ENCODE measurements around the gene TOP3A. TPM values are rescaled to one million over a fixed set of nuclear protein-coding genes. Genes with fewer than 3 reads are reported as not detected.

TOP3A gene
- total RNA-seq, 1 experiment from 2014 or later: 56.1 TPM

- no peaks in the 10 kb centered on the region for H3K9me3 Mint-ChIP-seq
- no peak overlapping the region for H3K27ac Mint-ChIP-seq
- ATAC-seq (no peak), DNase-seq (ENCODE audit: low spot score) (no peak)
- H3K27me3 Mint-ChIP-seq (ENCODE audit: low read depth): no peaks in the 10 kb centered on the region
- CTCF ChIA-PET: interaction anchor here (2.7 kb wide), 1 partner anchor 17 kb away, joined by 19 read pairs; no protein-coding TSS in a partner anchor
- TF ChIP-seq FOXK1 (CRISPR knock-in tag; IDR thresholded peaks at IDR 0.05) (no peak), CBFB (CRISPR knock-in tag; IDR thresholded peaks at IDR 0.05; ENCODE audit: low read depth) (no peak), CREM (CRISPR knock-in tag; IDR thresholded peaks at IDR 0.05) (no peak), RORB (CRISPR knock-in tag; IDR thresholded peaks at IDR 0.05) (no peak), ZBTB43 (CRISPR knock-in tag; IDR thresholded peaks at IDR 0.05) (no peak), ZNF532 (CRISPR knock-in tag; IDR thresholded peaks at IDR 0.05; ENCODE audit: borderline replicate concordance) (no peak)
- no peak overlapping the region for H3K4me3 Mint-ChIP-seq
- H3K4me1 Mint-ChIP-seq: no peaks in the 10 kb centered on the region
- H3K36me3 Mint-ChIP-seq: peaks cover 24% of the 10 kb centered on the region
- POLR2A ChIA-PET: no interaction called here
Measured at GRCh38 chr17:18233803-18234518, 80.8 kb downstream of the TOP3A start.

- DNase-seq (ENCODE audit: low spot score): no peak
Measured at GRCh38 chr17:18231164-18231563, 83.6 kb downstream of the TOP3A start.

More at GRCh38 chr17:18231164-18231563, 83.6 kb downstream of the TOP3A start:
- ATAC-seq: no peak
- POLR2A ChIA-PET: interaction anchor here (1.3 kb wide), 1 partner anchor 16 kb away, joined by 3 read pairs; no protein-coding TSS in a partner anchor
- CTCF ChIA-PET: interaction anchor here (0.5 to 2.7 kb wide), 4 partner anchors 13 to 353 kb away, joined by 3 to 19 read pairs (median 4); no protein-coding TSS in a partner anchor
- Mint-ChIP-seq H3K36me3 (peaks cover 10% of the 10 kb centered on the region; the same call in 1 of the 2 replicates), H3K27me3 (ENCODE audit: low read depth) (no peaks in the 10 kb centered on the region), H3K4me1 (peaks cover 18% of the 10 kb centered on the region), H3K4me3 (no peak overlapping the region), H3K9me3 (no peaks in the 10 kb centered on the region), H3K27ac (0 out of 2 replicates have a peak overlapping the region, but pooled peaks have one; percentile 49)
- TF ChIP-seq CREB1 (CRISPR knock-in tag; IDR thresholded peaks at IDR 0.05): no peak
- TF ChIP-seq NR3C1 (CRISPR knock-in tag; conservative IDR thresholded peaks at IDR 0.05; ENCODE audit: low read depth): no peak
- TF ChIP-seq ZNF396 (CRISPR knock-in tag; IDR thresholded peaks at IDR 0.05; ENCODE audit: borderline replicate concordance): no peak
- no peak for TF ChIP-seq TP53 (CRISPR knock-in tag; IDR thresholded peaks at IDR 0.05)
- no peak for TF ChIP-seq ZBTB43 (CRISPR knock-in tag; IDR thresholded peaks at IDR 0.05)
- TF ChIP-seq CTCF (IDR thresholded peaks at IDR 0.05): no peak
- no peak for TF ChIP-seq NFATC4 (CRISPR knock-in tag; IDR thresholded peaks at IDR 0.05)
- no peak for TF ChIP-seq E2F5 (CRISPR knock-in tag; IDR thresholded peaks at IDR 0.05)
- no peak for TF ChIP-seq CBFB (CRISPR knock-in tag; IDR thresholded peaks at IDR 0.05; ENCODE audit: low read depth)
- TF ChIP-seq E2F1 (CRISPR knock-in tag; IDR thresholded peaks at IDR 0.05): no peak
- TF ChIP-seq RELA (CRISPR knock-in tag; IDR thresholded peaks at IDR 0.05; ENCODE audit: borderline replicate concordance): no peak
- TF ChIP-seq ZNF317 (CRISPR knock-in tag; IDR thresholded peaks at IDR 0.05; ENCODE audit: borderline replicate concordance, low read depth): no peak

Data from WTC11 (cell line).